ENCODE results near the gene TTC9. TPM values are rescaled to one million over a fixed set of nuclear protein-coding genes. Genes with fewer than 3 reads are reported as not detected.
"Not testable (repeated sequence)": the region's sequence is repeated elsewhere in the genome, so short reads cannot be mapped to it uniquely, and the experiment has no call there.

Gene TTC9
- total and polyA plus RNA-seq, 7 experiments from 2014 or later = 10.1 to 35.5 (median 14.0) TPM

DNA sequence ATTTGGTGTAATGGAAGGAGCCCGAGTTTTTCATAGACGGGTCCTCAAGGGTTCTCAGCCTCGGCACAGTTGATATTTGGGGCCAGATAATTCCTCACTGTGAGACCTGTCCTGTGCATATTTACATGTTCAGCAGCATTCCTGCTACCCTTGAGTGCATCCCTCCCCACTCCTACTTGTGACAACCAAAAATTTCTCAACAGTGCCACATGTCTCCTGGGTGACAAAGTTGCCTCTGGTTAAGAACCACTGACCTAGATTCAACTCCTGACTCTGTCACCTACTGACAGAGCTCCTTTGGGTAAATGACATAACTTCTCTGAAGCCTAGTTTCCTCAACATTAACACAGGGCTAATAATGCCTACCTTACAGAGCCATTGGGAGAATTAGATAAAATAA lies 60.4 kb downstream of the TTC9 start:
- ChIA-PET POLR2A (no interaction called here), CTCF (interaction anchor here (0.6 kb wide), 1 partner anchor 45 kb away, joined by 4 read pairs; no protein-coding TSS in a partner anchor)
- H3K9me3 Mint-ChIP-seq = no peaks in the 10 kb centered on the region
- Histone ChIP-seq H3K4me3 (ENCODE audit: low read length) (no peak overlapping the region), H3K9me3 (ENCODE audit: control insufficient read depth in 2 of 3, low read length in 3 of 3) (no peaks in the 10 kb centered on the region), H3K4me1 (ENCODE audit: control insufficient read depth in 2 of 2, insufficient read depth in 2 of 2, low read length in 2 of 2) (no peaks in the 10 kb centered on the region), H3K27me3 (ENCODE audit: control insufficient read depth in 2 of 2, insufficient read depth in 2 of 2, low read length in 2 of 2) (no peaks in the 10 kb centered on the region), H3K27ac (ENCODE audit: low read depth, low read length) (no peak overlapping the region), H3K36me3 (ENCODE audit: control insufficient read depth in 2 of 3, insufficient read depth in 3 of 3, low read length in 3 of 3) (no peaks in the 10 kb centered on the region)
- DNase-seq (no peak), ATAC-seq (no peak)
- peaks cover 0 to 10% (median 1%) of the 10 kb centered on the region in 7 donors for H3K4me1 Mint-ChIP-seq
- no peak overlapping the region for H3K4me3 Mint-ChIP-seq
- peaks cover 0 to 6% (median 0%) of the 10 kb centered on the region in 5 donors for H3K36me3 Mint-ChIP-seq
- intact Hi-C loops (cut with micrococcal nuclease) = no loop called here
- peaks cover 0 to 17% (median 0%) of the 10 kb centered on the region in 5 donors for H3K27me3 Mint-ChIP-seq
- H3K27ac Mint-ChIP-seq = no peak overlapping the region

DNA sequence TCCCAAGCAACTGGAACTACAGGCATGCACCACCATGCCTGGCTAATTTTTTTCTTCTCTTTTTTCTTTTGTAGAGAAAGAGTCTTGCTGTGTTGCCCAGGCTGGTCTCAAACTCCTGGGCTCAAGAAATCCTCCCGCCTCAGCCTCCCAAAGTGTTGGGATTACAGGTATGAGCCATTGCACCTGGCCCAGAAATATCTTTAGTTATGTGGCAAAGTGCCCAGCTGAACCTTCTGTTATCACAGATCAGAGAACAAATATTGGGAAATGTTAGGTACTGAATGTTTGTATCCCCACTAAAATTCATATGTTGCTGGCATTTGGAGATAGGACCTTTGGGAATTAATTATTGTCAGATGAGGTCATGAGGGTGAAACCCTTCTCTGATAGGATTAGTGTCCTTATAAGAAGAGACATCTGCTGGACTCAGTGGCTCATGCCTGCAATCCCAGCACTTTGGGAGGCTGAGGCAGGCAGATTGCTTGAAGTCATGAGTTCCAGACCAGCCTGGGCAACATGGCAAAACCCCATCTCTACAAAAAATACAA lies 62.0 kb downstream of the TTC9 start:
- H3K4me3 ChIP-seq (ENCODE audit: low read length); H3K27ac ChIP-seq (ENCODE audit: low read depth, low read length); H3K9me3 Mint-ChIP-seq; DNase-seq; H3K9me3 ChIP-seq (ENCODE audit: control insufficient read depth in 2 of 3, low read length in 3 of 3); ATAC-seq; H3K36me3 Mint-ChIP-seq; H3K27me3 ChIP-seq (ENCODE audit: control insufficient read depth in 2 of 2, insufficient read depth in 2 of 2, low read length in 2 of 2); POLR2A ChIA-PET; H3K4me1 Mint-ChIP-seq; H3K36me3 ChIP-seq (ENCODE audit: control insufficient read depth in 2 of 3, insufficient read depth in 3 of 3, low read length in 3 of 3); H3K27ac Mint-ChIP-seq; H3K4me3 Mint-ChIP-seq; H3K4me1 ChIP-seq (ENCODE audit: control insufficient read depth in 2 of 2, insufficient read depth in 2 of 2, low read length in 2 of 2): not testable (repeated sequence)
- CTCF ChIA-PET = interaction anchor here (1.1 kb wide), 1 partner anchor 82 kb away, joined by 3 read pairs; no protein-coding TSS in a partner anchor
- intact Hi-C loops (cut with micrococcal nuclease) = loop anchor here (2.0 kb wide), 2 partner anchors 43 to 81 kb away; no protein-coding TSS in a partner anchor
- H3K27me3 Mint-ChIP-seq = peaks cover 0 to 17% (median 0%) of the 10 kb centered on the region in 5 donors

DNA sequence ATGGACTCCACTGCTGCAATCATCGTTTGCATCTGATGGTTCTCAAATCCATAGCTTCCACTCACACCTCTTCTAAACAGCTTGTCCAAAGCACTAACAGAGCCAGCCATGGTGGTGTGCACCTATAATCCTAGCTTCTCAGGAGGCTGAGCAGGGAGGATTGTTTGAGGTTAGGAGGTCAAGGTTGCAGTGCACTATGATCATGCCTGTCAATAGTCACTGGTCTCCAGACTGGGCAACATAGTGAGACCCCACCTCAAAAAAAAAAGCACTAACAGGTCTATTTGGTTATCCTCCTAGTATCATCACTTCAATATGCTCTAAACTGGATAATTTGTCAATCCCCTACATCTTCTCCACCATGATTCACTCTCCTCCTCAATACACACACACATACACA lies 63.2 kb downstream of the TTC9 start:
- no peak for ATAC-seq
- H3K4me3 ChIP-seq (ENCODE audit: low read length) = no peak overlapping the region
- no peak for DNase-seq
- ChIA-PET POLR2A (interaction anchor here (1.0 kb wide), 1 partner anchor 46 kb away, joined by 4 read pairs; no protein-coding TSS in a partner anchor), CTCF (interaction anchor here (0.6 to 4.9 kb wide), 8 partner anchors 9 to 495 kb away, joined by 3 to 29 read pairs (median 5); no protein-coding TSS in a partner anchor)
- no peaks in the 10 kb centered on the region for H3K4me1 ChIP-seq (ENCODE audit: control insufficient read depth in 2 of 2, insufficient read depth in 2 of 2, low read length in 2 of 2)
- no peaks in the 10 kb centered on the region for H3K27me3 ChIP-seq (ENCODE audit: control insufficient read depth in 2 of 2, insufficient read depth in 2 of 2, low read length in 2 of 2)
- no peaks in the 10 kb centered on the region for H3K9me3 ChIP-seq (ENCODE audit: control insufficient read depth in 2 of 3, low read length in 3 of 3)
- peaks cover 0 to 15% (median 0%) of the 10 kb centered on the region in 5 donors for H3K27me3 Mint-ChIP-seq
- peaks cover 0 to 9% (median under 1%) of the 10 kb centered on the region in 7 donors for H3K4me1 Mint-ChIP-seq
- H3K27ac ChIP-seq (ENCODE audit: low read depth, low read length) = no peak overlapping the region
- H3K27ac Mint-ChIP-seq = peak overlapping the region in 1 of 9 donors; percentile 4
- no peaks in the 10 kb centered on the region for H3K9me3 Mint-ChIP-seq
- peaks cover 0 to 3% (median 0%) of the 10 kb centered on the region in 5 donors for H3K36me3 Mint-ChIP-seq
- no peak overlapping the region for H3K4me3 Mint-ChIP-seq
- intact Hi-C loops (cut with micrococcal nuclease) = loop anchor here (1.0 to 2.0 kb wide), 4 partner anchors 44 to 83 kb away; partner anchors contain the start of gene TTC9 (in 1 of the 2)
- no peaks in the 10 kb centered on the region for H3K36me3 ChIP-seq (ENCODE audit: control insufficient read depth in 2 of 3, insufficient read depth in 3 of 3, low read length in 3 of 3)

DNA sequence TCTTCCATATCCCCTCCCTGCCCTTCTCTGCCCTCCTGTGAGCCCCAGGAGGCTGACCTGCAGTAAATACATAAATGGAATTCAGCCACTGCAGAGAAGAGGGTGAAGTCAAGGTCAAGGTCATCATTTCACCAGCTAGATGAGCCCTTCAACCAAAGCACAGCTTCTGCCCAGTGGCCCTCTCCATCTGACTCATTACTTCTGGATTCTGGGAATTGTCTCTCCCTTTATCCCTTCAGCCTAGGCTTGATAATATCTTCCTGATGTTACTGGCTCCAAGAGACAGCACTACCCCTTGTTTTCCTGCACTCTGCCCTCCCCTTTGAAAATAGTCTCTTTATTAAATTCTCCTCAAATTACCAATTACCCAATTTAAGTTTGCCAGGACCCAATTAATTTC lies 64.5 kb downstream of the TTC9 start:
- H3K4me1 Mint-ChIP-seq = peaks cover 0 to 5% (median 0%) of the 10 kb centered on the region in 7 donors
- intact Hi-C loops (cut with micrococcal nuclease) = no loop called here
- Histone ChIP-seq H3K27ac (ENCODE audit: low read depth, low read length) (no peak overlapping the region), H3K27me3 (ENCODE audit: control insufficient read depth in 2 of 2, insufficient read depth in 2 of 2, low read length in 2 of 2) (no peaks in the 10 kb centered on the region), H3K4me1 (ENCODE audit: control insufficient read depth in 2 of 2, insufficient read depth in 2 of 2, low read length in 2 of 2) (no peaks in the 10 kb centered on the region), H3K36me3 (ENCODE audit: control insufficient read depth in 2 of 3, insufficient read depth in 3 of 3, low read length in 3 of 3) (no peaks in the 10 kb centered on the region), H3K9me3 (ENCODE audit: control insufficient read depth in 2 of 3, low read length in 3 of 3) (no peaks in the 10 kb centered on the region), H3K4me3 (ENCODE audit: low read length) (no peak overlapping the region)
- CTCF ChIA-PET = interaction anchor here (0.6 to 4.9 kb wide), 9 partner anchors 7 to 183 kb away, joined by 3 to 29 read pairs (median 5); no protein-coding TSS in a partner anchor
- H3K27ac Mint-ChIP-seq = no peak overlapping the region
- H3K36me3 Mint-ChIP-seq = peaks cover 0 to 3% (median 0%) of the 10 kb centered on the region in 5 donors
- no peak for ATAC-seq
- POLR2A ChIA-PET = interaction anchor here (0.6 to 1.2 kb wide), 4 partner anchors 47 to 368 kb away, joined by 3 to 4 read pairs (median 3); no protein-coding TSS in a partner anchor
- DNase-seq = no peak
- H3K4me3 Mint-ChIP-seq = no peak overlapping the region
- peaks cover 0 to 12% (median 0%) of the 10 kb centered on the region in 5 donors for H3K27me3 Mint-ChIP-seq
- no peaks in the 10 kb centered on the region for H3K9me3 Mint-ChIP-seq

GRCh38 chr14:70707138-70708038 lies 65.7 kb downstream of the TTC9 start:
- H3K9me3 Mint-ChIP-seq = no peaks in the 10 kb centered on the region
- no peak overlapping the region for H3K4me3 Mint-ChIP-seq
- H3K36me3 ChIP-seq (ENCODE audit: control insufficient read depth in 2 of 3, insufficient read depth in 3 of 3, low read length in 3 of 3) = no peaks in the 10 kb centered on the region
- ChIA-PET CTCF (interaction anchor here (0.6 to 4.9 kb wide), 5 partner anchors 21 to 994 kb away, joined by 3 to 29 read pairs (median 4); no protein-coding TSS in a partner anchor), POLR2A (interaction anchor here (1.2 kb wide), 1 partner anchor 54 kb away, joined by 3 read pairs; no protein-coding TSS in a partner anchor)
- DNase-seq = no peak
- no peaks in the 10 kb centered on the region for H3K4me1 ChIP-seq (ENCODE audit: control insufficient read depth in 2 of 2, insufficient read depth in 2 of 2, low read length in 2 of 2)
- H3K4me1 Mint-ChIP-seq = peaks cover 0 to 4% (median 0%) of the 10 kb centered on the region in 7 donors
- H3K36me3 Mint-ChIP-seq = peaks cover 0 to 3% (median 0%) of the 10 kb centered on the region in 5 donors
- H3K9me3 ChIP-seq (ENCODE audit: control insufficient read depth in 2 of 3, low read length in 3 of 3) = no peaks in the 10 kb centered on the region
- H3K27me3 Mint-ChIP-seq = peaks cover 0 to 12% (median 0%) of the 10 kb centered on the region in 5 donors
- no peak for ATAC-seq
- no peak overlapping the region for H3K27ac ChIP-seq (ENCODE audit: low read depth, low read length)
- H3K4me3 ChIP-seq (ENCODE audit: low read length) = no peak overlapping the region
- H3K27me3 ChIP-seq (ENCODE audit: control insufficient read depth in 2 of 2, insufficient read depth in 2 of 2, low read length in 2 of 2) = no peaks in the 10 kb centered on the region
- intact Hi-C loops (cut with micrococcal nuclease) = no loop called here
- no peak overlapping the region for H3K27ac Mint-ChIP-seq

DNA sequence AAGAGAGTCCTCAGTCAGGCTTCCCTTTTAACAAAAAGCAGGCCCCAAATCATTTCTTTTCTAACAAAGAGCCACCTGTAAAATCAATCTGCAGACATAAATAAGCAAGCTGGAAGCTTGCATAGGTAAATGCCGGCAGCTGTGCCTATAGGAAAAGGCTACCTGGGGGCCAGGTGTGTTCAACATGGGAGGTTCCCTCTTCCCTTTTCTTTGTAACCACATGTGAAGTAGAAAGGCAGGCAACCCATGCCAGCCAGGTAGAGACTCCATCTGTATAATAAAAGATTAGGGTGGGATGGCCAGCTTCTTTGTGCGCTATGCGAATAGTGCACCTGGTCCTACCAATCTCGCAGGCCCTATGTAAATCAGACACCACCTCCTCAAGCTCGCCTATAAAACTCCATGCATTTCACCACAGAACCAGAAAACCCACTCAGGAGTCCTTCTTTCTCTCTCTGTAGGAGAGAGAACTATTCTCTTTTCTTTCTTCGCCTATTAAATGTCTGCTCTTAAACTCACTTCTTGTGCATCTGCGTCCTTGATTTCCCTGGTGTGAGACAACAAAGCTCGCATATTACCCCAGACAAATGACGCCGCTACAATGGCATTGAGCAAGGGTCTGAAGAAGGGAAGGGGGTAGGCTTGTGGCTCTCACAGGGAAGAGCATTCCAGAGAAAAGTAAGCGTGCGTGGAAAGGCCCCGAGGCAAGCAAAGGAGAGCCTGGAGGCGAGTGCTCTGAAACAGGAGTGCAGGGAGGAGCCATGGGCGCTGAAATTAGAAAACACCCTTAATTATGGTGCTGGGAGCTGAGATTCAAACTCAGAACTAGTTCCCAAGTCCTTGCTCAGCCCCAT lies 67.2 kb downstream of the TTC9 start:
- H3K27me3 Mint-ChIP-seq = peaks cover 0 to 12% (median 0%) of the 10 kb centered on the region in 5 donors
- no peak for ATAC-seq
- no peaks in the 10 kb centered on the region for H3K36me3 ChIP-seq (ENCODE audit: control insufficient read depth in 2 of 3, insufficient read depth in 3 of 3, low read length in 3 of 3)
- H3K4me3 Mint-ChIP-seq = no peak overlapping the region
- DNase-seq = no peak
- no peak overlapping the region for H3K27ac Mint-ChIP-seq
- H3K36me3 Mint-ChIP-seq = peaks cover 0 to 3% (median 0%) of the 10 kb centered on the region in 5 donors
- CTCF ChIA-PET = interaction anchor here (0.9 to 4.9 kb wide), 3 partner anchors 19 to 101 kb away, joined by 4 to 29 read pairs (median 4); partner anchors contain the start of gene MAP3K9
- H3K27ac ChIP-seq (ENCODE audit: low read depth, low read length) = no peak overlapping the region
- POLR2A ChIA-PET = no interaction called here
- no peaks in the 10 kb centered on the region for H3K9me3 Mint-ChIP-seq
- intact Hi-C loops (cut with micrococcal nuclease) = no loop called here
- H3K4me1 Mint-ChIP-seq = peaks cover 2 to 6% (median 3%) of the 10 kb centered on the region in 7 donors
- no peaks in the 10 kb centered on the region for H3K9me3 ChIP-seq (ENCODE audit: control insufficient read depth in 2 of 3, low read length in 3 of 3)
- peaks cover 0 to 3% of the 10 kb centered on the region in 2 donors for H3K4me1 ChIP-seq (ENCODE audit: control insufficient read depth in 2 of 2, insufficient read depth in 2 of 2, low read length in 2 of 2)
- H3K4me3 ChIP-seq (ENCODE audit: low read length) = no peak overlapping the region
- H3K27me3 ChIP-seq (ENCODE audit: control insufficient read depth in 2 of 2, insufficient read depth in 2 of 2, low read length in 2 of 2) = no peaks in the 10 kb centered on the region

All from naive thymus-derived CD4-positive, alpha-beta T cell (primary cell).